HEK293 (cell line): ENCODE results near the gene PMVK.

Experiments used
- CTCF ChIA-PET: fragments of 350-600 bp; formaldehyde crosslinking; extraction: SDS; loops from one replicate; lab custom pipeline; 2021; ENCODE audit warnings: antibody characterized with exemption; lab: Yijun Ruan, JAX
- POLR2A ChIA-PET: fragments of 300-600 bp; formaldehyde crosslinking; extraction: SDS; loops from one replicate; lab custom pipeline; 2020; ENCODE audit warnings: antibody characterized with exemption, inconsistent platforms; lab: Yijun Ruan, JAX
- H3K27ac ChIP-seq: fragments of 200-500 bp; sonication (Bioruptor generic); 2 replicates; pipeline ENCODE4 v1.5.1; 2014; ENCODE audit warnings: low read depth, low read length, control low read depth, inconsistent platforms; ENCODE audit errors: extremely low read depth
- H3K36me3 ChIP-seq, 2 experiments: fragments of 200-500 bp in 1 of 2; sonication (Bioruptor generic) in 1 of 2; 1 replicate in 1 of 2; 2 replicates in 1 of 2; pipeline ENCODE4 v1.5.1; 2014 to 2017; ENCODE audit warnings: inconsistent platforms in 2 of 2, low read length in 2 of 2; ENCODE audit not compliant: control insufficient read depth in 2 of 2, insufficient read depth in 1 of 2
- H3K4me1 ChIP-seq: fragments of 200-500 bp; sonication (Bioruptor generic); 2 replicates; pipeline ENCODE4 v1.5.1; 2014; ENCODE audit warnings: mild to moderate bottlenecking, low read length, inconsistent platforms; ENCODE audit not compliant: control insufficient read depth, insufficient read depth
- H3K4me3 ChIP-seq: 2 replicates; pipeline ENCODE4 v1.5.1; 2011; ENCODE audit warnings: low read depth, mild to moderate bottlenecking, control low read depth, low read length, moderate library complexity
- H3K9me3 ChIP-seq: fragments of 200-500 bp; sonication (Bioruptor generic); 2 replicates; pipeline ENCODE4 v1.5.1; 2014; ENCODE audit warnings: low read depth, low read length, inconsistent platforms; ENCODE audit not compliant: control insufficient read depth, insufficient read depth
- GLI4 ChIP-seq: fragments of 450-650 bp; formaldehyde crosslinking; IDR thresholded peaks from 2 replicates; pipeline ENCODE4 v1.5.1; 2016; ENCODE audit warnings: missing biosample characterization, missing genetic modification characterization
- HOXD13 ChIP-seq: sonication (generic); formaldehyde crosslinking; IDR thresholded peaks from 2 replicates; pipeline ENCODE4 v1.8.0; 2022; ENCODE audit warnings: missing genetic modification reagents, borderline replicate concordance
- KLF1 ChIP-seq: fragments of 450-650 bp; formaldehyde crosslinking; IDR thresholded peaks from 2 replicates; pipeline ENCODE4 v1.5.1; 2016; ENCODE audit warnings: missing biosample characterization, missing genetic modification characterization
- KLF10 ChIP-seq: fragments of 450-650 bp; IDR thresholded peaks from 2 replicates; pipeline ENCODE4 v1.5.1; 2018; ENCODE audit warnings: missing biosample characterization, mild to moderate bottlenecking, missing genetic modification characterization
- KLF7 ChIP-seq: fragments of 450-650 bp; formaldehyde crosslinking; IDR thresholded peaks from 2 replicates; pipeline ENCODE4 v1.5.1; 2016; ENCODE audit warnings: missing biosample characterization, missing genetic modification characterization, borderline replicate concordance
- KLF9 ChIP-seq: fragments of 450-650 bp; formaldehyde crosslinking; IDR thresholded peaks from 2 replicates; pipeline ENCODE4 v1.5.1; 2016; ENCODE audit warnings: missing biosample characterization, missing genetic modification characterization, low read depth
- MZF1 ChIP-seq: fragments of 450-650 bp; formaldehyde crosslinking; IDR thresholded peaks from 2 replicates; pipeline ENCODE4 v1.5.1; 2017; ENCODE audit warnings: missing biosample characterization, missing genetic modification characterization, borderline replicate concordance
- PRDM1 ChIP-seq: fragments of 450-650 bp; formaldehyde crosslinking; IDR thresholded peaks from 2 replicates; pipeline ENCODE4; 2016; ENCODE audit warnings: missing biosample characterization, missing genetic modification characterization
- SCRT1 ChIP-seq: fragments of 450-650 bp; formaldehyde crosslinking; IDR thresholded peaks from 2 replicates; pipeline ENCODE4 v1.5.1; 2016; ENCODE audit warnings: missing biosample characterization, missing genetic modification characterization, borderline replicate concordance
- TCF7L2 ChIP-seq: IDR thresholded peaks from 2 replicates; pipeline ENCODE4 v1.6.1; 2011; ENCODE audit warnings: low read depth, mild to moderate bottlenecking, inconsistent platforms, low read length, moderate library complexity, borderline replicate concordance
- TRIM28 ChIP-seq: IDR thresholded peaks from 2 replicates; pipeline ENCODE4 v1.6.1; 2011; ENCODE audit warnings: low read length, control low read depth, borderline replicate concordance
- ZNF19 ChIP-seq: fragments of 450-650 bp; formaldehyde crosslinking; IDR thresholded peaks from 2 replicates; pipeline ENCODE4; 2016; ENCODE audit warnings: missing biosample characterization, missing genetic modification characterization, low read depth
- ZNF202 ChIP-seq: fragments of 450-650 bp; formaldehyde crosslinking; IDR thresholded peaks from 2 replicates; pipeline ENCODE4 v1.5.1; 2016; ENCODE audit warnings: missing biosample characterization, missing genetic modification characterization, borderline replicate concordance
- ZNF211 ChIP-seq: fragments of 450-650 bp; formaldehyde crosslinking; IDR thresholded peaks from 2 replicates; pipeline ENCODE4 v1.5.1; 2016; ENCODE audit warnings: low read depth, missing biosample characterization, missing genetic modification characterization
- ZNF335 ChIP-seq: fragments of 450-650 bp; formaldehyde crosslinking; conservative IDR thresholded peaks from 2 replicates; pipeline ENCODE4 v1.5.1; 2016; ENCODE audit warnings: missing biosample characterization, missing genetic modification characterization
- ZNF394 ChIP-seq: fragments of 450-650 bp; formaldehyde crosslinking; IDR thresholded peaks from 2 replicates; pipeline ENCODE4 v1.5.1; 2016; ENCODE audit warnings: missing biosample characterization, missing genetic modification characterization, mild to moderate bottlenecking, moderate library complexity, borderline replicate concordance
- ZNF404 ChIP-seq: fragments of 450-650 bp; formaldehyde crosslinking; IDR thresholded peaks from 2 replicates; pipeline ENCODE4 v1.5.1; 2017; ENCODE audit warnings: missing biosample characterization, missing genetic modification characterization
- ZNF416 ChIP-seq: fragments of 450-650 bp; formaldehyde crosslinking; IDR thresholded peaks from 2 replicates; pipeline ENCODE4 v1.5.1; 2016; ENCODE audit warnings: missing biosample characterization, missing genetic modification characterization
- ZNF48 ChIP-seq: fragments of 450-650 bp; formaldehyde crosslinking; IDR thresholded peaks from 2 replicates; pipeline ENCODE4 v1.5.1; 2016; ENCODE audit warnings: missing biosample characterization, missing genetic modification characterization
- ZNF600 ChIP-seq: fragments of 450-650 bp; formaldehyde crosslinking; IDR thresholded peaks from 2 replicates; pipeline ENCODE4 v1.5.1; 2016; ENCODE audit warnings: missing biosample characterization, missing genetic modification characterization
- ZNF660 ChIP-seq: fragments of 450-650 bp; IDR thresholded peaks from 2 replicates; pipeline ENCODE4 v1.5.1; 2018; ENCODE audit warnings: missing biosample characterization, mild to moderate bottlenecking, missing genetic modification characterization
- ZNF670 ChIP-seq: fragments of 450-650 bp; formaldehyde crosslinking; IDR thresholded peaks from 2 replicates; pipeline ENCODE4 v1.5.1; 2016; ENCODE audit warnings: missing biosample characterization, missing genetic modification characterization, low read depth
- ZNF843 ChIP-seq: fragments of 450-650 bp; formaldehyde crosslinking; IDR thresholded peaks from 2 replicates; pipeline ENCODE4 v1.5.1; 2016; ENCODE audit warnings: missing biosample characterization, missing genetic modification characterization
- ZSCAN23 ChIP-seq: fragments of 450-650 bp; formaldehyde crosslinking; IDR thresholded peaks from 2 replicates; pipeline ENCODE4 v1.5.1; 2016; ENCODE audit warnings: missing biosample characterization, missing genetic modification characterization
- TF ChIP-seq, protein P1 (sequence below): fragments of 450-650 bp; formaldehyde crosslinking; IDR thresholded peaks from 2 replicates; pipeline ENCODE4 v1.5.1; 2016; ENCODE audit warnings: missing biosample characterization, missing genetic modification characterization
- TF ChIP-seq, protein P2 (sequence below): fragments of 450-650 bp; formaldehyde crosslinking; IDR thresholded peaks from 2 replicates; pipeline ENCODE4 v1.5.1; 2017; ENCODE audit warnings: missing biosample characterization, missing genetic modification characterization
- TF ChIP-seq, protein P3 (sequence below): fragments of 450-650 bp; formaldehyde crosslinking; IDR thresholded peaks from 2 replicates; pipeline ENCODE4 v1.5.1; 2016; ENCODE audit warnings: missing biosample characterization, missing genetic modification characterization
- TF ChIP-seq, protein P4 (sequence below): fragments of 450-650 bp; formaldehyde crosslinking; IDR thresholded peaks from 2 replicates; pipeline ENCODE4 v1.5.1; 2017; ENCODE audit warnings: missing biosample characterization, mild to moderate bottlenecking, missing genetic modification characterization, moderate library complexity
- TF ChIP-seq, protein P5 (sequence below): fragments of 450-650 bp; formaldehyde crosslinking; IDR thresholded peaks from 2 replicates; pipeline ENCODE4 v1.5.1; 2016; ENCODE audit warnings: missing biosample characterization, missing genetic modification characterization

The PMVK gene

DNA sequence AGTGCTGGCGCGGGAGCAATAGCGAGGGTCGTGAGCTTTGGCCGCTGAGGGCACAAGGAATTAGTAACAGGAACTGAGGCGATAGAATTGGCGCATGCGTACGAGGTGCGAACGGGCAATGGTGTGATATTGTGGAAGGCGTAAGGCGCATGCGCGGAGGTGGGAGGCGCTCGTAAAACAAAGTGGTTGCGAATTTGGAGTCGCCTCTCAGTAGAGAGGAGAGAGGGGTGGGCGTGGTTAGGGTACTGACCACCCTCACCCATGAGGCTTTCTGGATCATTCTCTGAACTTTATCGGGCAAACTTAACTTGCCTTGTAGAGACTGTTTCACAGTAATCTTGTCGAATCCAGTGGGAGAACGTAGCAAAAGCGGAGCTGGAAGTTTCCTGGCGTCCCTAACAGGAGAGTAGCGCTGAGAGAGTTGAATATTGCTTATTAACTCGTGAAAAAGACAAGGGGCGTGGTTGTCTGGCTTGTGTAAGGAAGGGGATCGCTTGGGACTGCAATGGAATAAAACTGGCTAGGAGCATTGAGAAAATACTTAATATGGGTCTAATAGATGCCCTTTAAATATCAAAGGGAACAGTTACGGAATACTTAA, 38.4 kb upstream of the PMVK start:
- CTCF ChIA-PET = interaction anchor here (1.2 to 2.0 kb wide), 2 partner anchors 8 to 21 kb away, joined by 3 to 11 read pairs; partner anchors contain the start of gene FLAD1
- Histone ChIP-seq H3K4me1 (peaks cover 12% of the 10 kb centered on the region), H3K36me3 (peaks cover 0 to 20% of the 10 kb centered on the region in 2 experiments; a peak in 2 of 3 replicates), H3K9me3 (no peaks in the 10 kb centered on the region), H3K4me3 (peak overlapping the region; percentile 67), H3K27ac (peak overlapping the region; percentile 76)
- POLR2A ChIA-PET = interaction anchor here (2.0 to 6.0 kb wide), 4 partner anchors 8 to 27 kb away, joined by 9 to 66 read pairs (median 14); partner anchors contain the start of genes FLAD1, LENEP and ZBTB7B
- no peak for TF ChIP-seq ZNF202 (tag by site-specific recombination)
- peak; percentile 73; the same call in 1 of the 2 replicates for TF ChIP-seq ZNF600
- no peak for TF ChIP-seq ZNF19 (tag by site-specific recombination)
- TF ChIP-seq PRDM1 (tag by site-specific recombination) = peak; percentile 59
- peak; percentile 81 for TF ChIP-seq ZNF394 (tag by site-specific recombination)
- peak; percentile 92; the same call in 1 of the 2 replicates for TF ChIP-seq TCF7L2
- TF ChIP-seq ZNF660 (tag by site-specific recombination) = no peak
- no peak for TF ChIP-seq ZNF416 (tag by site-specific recombination)
- TF ChIP-seq KLF10 (tag by site-specific recombination) = peak; percentile 62; the same call in 1 of the 2 replicates
- peak; percentile 93 for TF ChIP-seq HOXD13 (CRISPR knock-in tag)
- TF ChIP-seq, protein P1, sequence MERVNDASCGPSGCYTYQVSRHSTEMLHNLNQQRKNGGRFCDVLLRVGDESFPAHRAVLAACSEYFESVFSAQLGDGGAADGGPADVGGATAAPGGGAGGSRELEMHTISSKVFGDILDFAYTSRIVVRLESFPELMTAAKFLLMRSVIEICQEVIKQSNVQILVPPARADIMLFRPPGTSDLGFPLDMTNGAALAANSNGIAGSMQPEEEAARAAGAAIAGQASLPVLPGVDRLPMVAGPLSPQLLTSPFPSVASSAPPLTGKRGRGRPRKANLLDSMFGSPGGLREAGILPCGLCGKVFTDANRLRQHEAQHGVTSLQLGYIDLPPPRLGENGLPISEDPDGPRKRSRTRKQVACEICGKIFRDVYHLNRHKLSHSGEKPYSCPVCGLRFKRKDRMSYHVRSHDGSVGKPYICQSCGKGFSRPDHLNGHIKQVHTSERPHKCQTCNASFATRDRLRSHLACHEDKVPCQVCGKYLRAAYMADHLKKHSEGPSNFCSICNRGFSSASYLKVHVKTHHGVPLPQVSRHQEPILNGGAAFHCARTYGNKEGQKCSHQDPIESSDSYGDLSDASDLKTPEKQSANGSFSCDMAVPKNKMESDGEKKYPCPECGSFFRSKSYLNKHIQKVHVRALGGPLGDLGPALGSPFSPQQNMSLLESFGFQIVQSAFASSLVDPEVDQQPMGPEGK (tag by site-specific recombination) = no peak
- TF ChIP-seq, protein P2, sequence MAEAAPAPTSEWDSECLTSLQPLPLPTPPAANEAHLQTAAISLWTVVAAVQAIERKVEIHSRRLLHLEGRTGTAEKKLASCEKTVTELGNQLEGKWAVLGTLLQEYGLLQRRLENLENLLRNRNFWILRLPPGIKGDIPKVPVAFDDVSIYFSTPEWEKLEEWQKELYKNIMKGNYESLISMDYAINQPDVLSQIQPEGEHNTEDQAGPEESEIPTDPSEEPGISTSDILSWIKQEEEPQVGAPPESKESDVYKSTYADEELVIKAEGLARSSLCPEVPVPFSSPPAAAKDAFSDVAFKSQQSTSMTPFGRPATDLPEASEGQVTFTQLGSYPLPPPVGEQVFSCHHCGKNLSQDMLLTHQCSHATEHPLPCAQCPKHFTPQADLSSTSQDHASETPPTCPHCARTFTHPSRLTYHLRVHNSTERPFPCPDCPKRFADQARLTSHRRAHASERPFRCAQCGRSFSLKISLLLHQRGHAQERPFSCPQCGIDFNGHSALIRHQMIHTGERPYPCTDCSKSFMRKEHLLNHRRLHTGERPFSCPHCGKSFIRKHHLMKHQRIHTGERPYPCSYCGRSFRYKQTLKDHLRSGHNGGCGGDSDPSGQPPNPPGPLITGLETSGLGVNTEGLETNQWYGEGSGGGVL = no peak
- no peak for TF ChIP-seq ZSCAN23 (tag by site-specific recombination)
- no peak for TF ChIP-seq ZNF670 (tag by site-specific recombination)
- TF ChIP-seq ZNF404 (tag by site-specific recombination) = no peak
- TF ChIP-seq KLF7 (tag by site-specific recombination) = peak; percentile 13; the same call in 1 of the 2 replicates
- no peak for TF ChIP-seq MZF1 (tag by site-specific recombination)
- peak; percentile 62; the same call in 1 of the 2 replicates for TF ChIP-seq TRIM28
- TF ChIP-seq, protein P3, sequence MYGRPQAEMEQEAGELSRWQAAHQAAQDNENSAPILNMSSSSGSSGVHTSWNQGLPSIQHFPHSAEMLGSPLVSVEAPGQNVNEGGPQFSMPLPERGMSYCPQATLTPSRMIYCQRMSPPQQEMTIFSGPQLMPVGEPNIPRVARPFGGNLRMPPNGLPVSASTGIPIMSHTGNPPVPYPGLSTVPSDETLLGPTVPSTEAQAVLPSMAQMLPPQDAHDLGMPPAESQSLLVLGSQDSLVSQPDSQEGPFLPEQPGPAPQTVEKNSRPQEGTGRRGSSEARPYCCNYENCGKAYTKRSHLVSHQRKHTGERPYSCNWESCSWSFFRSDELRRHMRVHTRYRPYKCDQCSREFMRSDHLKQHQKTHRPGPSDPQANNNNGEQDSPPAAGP (tag by site-specific recombination) = 0 out of 2 replicates have a peak, but pooled peaks have one; percentile 24
- no peak; the same call in 1 of the 2 replicates for TF ChIP-seq KLF1 (tag by site-specific recombination)
- TF ChIP-seq, protein P4, sequence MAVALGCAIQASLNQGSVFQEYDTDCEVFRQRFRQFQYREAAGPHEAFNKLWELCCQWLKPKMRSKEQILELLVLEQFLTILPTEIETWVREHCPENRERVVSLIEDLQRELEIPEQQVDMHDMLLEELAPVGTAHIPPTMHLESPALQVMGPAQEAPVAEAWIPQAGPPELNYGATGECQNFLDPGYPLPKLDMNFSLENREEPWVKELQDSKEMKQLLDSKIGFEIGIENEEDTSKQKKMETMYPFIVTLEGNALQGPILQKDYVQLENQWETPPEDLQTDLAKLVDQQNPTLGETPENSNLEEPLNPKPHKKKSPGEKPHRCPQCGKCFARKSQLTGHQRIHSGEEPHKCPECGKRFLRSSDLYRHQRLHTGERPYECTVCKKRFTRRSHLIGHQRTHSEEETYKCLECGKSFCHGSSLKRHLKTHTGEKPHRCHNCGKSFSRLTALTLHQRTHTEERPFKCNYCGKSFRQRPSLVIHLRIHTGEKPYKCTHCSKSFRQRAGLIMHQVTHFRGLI (tag by site-specific recombination) = peak; percentile 7; the same call in 1 of the 2 replicates
- 0 out of 2 replicates have a peak, but pooled peaks have one; percentile 44 for TF ChIP-seq ZNF335 (tag by site-specific recombination)
- no peak for TF ChIP-seq ZNF48 (tag by site-specific recombination)
- TF ChIP-seq ZNF211 (tag by site-specific recombination) = no peak
- TF ChIP-seq GLI4 = no peak; the same call in 1 of the 2 replicates
- TF ChIP-seq KLF9 (tag by site-specific recombination) = peak; percentile 97
- TF ChIP-seq ZNF843 (tag by site-specific recombination) = 0 out of 2 replicates have a peak, but pooled peaks have one; percentile 11
- no peak for TF ChIP-seq SCRT1 (tag by site-specific recombination)
- TF ChIP-seq, protein P5, sequence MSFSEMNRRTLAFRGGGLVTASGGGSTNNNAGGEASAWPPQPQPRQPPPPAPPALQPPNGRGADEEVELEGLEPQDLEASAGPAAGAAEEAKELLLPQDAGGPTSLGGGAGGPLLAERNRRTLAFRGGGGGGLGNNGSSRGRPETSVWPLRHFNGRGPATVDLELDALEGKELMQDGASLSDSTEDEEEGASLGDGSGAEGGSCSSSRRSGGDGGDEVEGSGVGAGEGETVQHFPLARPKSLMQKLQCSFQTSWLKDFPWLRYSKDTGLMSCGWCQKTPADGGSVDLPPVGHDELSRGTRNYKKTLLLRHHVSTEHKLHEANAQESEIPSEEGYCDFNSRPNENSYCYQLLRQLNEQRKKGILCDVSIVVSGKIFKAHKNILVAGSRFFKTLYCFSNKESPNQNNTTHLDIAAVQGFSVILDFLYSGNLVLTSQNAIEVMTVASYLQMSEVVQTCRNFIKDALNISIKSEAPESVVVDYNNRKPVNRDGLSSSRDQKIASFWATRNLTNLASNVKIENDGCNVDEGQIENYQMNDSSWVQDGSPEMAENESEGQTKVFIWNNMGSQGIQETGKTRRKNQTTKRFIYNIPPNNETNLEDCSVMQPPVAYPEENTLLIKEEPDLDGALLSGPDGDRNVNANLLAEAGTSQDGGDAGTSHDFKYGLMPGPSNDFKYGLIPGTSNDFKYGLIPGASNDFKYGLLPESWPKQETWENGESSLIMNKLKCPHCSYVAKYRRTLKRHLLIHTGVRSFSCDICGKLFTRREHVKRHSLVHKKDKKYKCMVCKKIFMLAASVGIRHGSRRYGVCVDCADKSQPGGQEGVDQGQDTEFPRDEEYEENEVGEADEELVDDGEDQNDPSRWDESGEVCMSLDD (tag by site-specific recombination) = no peak
